ENCODE data around the gene XIRP1.

Gene XIRP1

GRCh38 chr3:39143051-39143885 is 49.1 kb downstream of the XIRP1 start:
- DNase-seq: no peak

- no peak for DNase-seq
Observed at GRCh38 chr3:39142067-39142466, 50.3 kb downstream of the XIRP1 start.

- no peak for DNase-seq
Observed at GRCh38 chr3:39141171-39141995, 51.0 kb downstream of the XIRP1 start.

GRCh38 chr3:39140341-39140971 is 51.9 kb downstream of the XIRP1 start:
- DNase-seq: no peak

GRCh38 chr3:39139442-39139841 is 53.0 kb downstream of the XIRP1 start:
- DNase-seq: no peak

GRCh38 chr3:39138804-39139415 is 53.5 kb downstream of the XIRP1 start:
- DNase-seq: no peak

GRCh38 chr3:39137991-39138803 is 54.2 kb downstream of the XIRP1 start:
- DNase-seq: peak; percentile 40

GRCh38 chr3:39137435-39137936 is 54.9 kb downstream of the XIRP1 start:
- no peak for DNase-seq

GRCh38 chr3:39136533-39137434 is 55.6 kb downstream of the XIRP1 start:
- DNase-seq: no peak

- no peak for DNase-seq
Observed at GRCh38 chr3:39135170-39135805, 57.1 kb downstream of the XIRP1 start.

GRCh38 chr3:39134305-39134704 is 58.1 kb downstream of the XIRP1 start:
- DNase-seq: no peak

- no peak for DNase-seq
Observed at GRCh38 chr3:39133822-39134221, 58.6 kb downstream of the XIRP1 start.

Measured in CD4-positive, alpha-beta T cell treated with Interleukin-21 for 1 hour (primary cell).